T47D (cell line): Measurements from ENCODE around the gene TNFSF11.

Source experiments
- DNase-seq, 2 experiments: peaks; one replicate each; pipeline versions ENCODE4 v3.0.0 to v3.0.0-alpha.2; 2011 to 2012; ENCODE audit warnings: low read depth in 1 of 2, low spot score in 1 of 2
- JUND ChIP-seq: IDR thresholded peaks from 2 replicates; pipeline ENCODE4 v1.6.1; 2012; ENCODE audit warnings: low read depth
- in situ Hi-C: cut with HindIII; loops from 2 replicates; pipeline ENCODE4 v1.10.0; 2016; ENCODE audit warnings: low sequenced_read_pairs, low pct_unique_long_range_greater_than_20kb

The TNFSF11 gene

GRCh38 chr13:42574011-42574410, at the start of gene TNFSF11:
TNFSF11 (plus strand) TSS chr13:42574152; CDS start chr13:42574304, 152 bp downstream.
- TF ChIP-seq JUND: no peak
- DNase-seq: no peak
- in situ Hi-C loops: no loop called here

GRCh38 chr13:42524487-42525034, 49.4 kb upstream of the TNFSF11 start:
- in situ Hi-C loops: no loop called here
- TF ChIP-seq JUND: no peak
- no peak for DNase-seq

GRCh38 chr13:42525035-42525504, 48.9 kb upstream of the TNFSF11 start:
- no peak for TF ChIP-seq JUND
- peak in 1 of 2 experiments; percentile 27 for DNase-seq
- in situ Hi-C loops: no loop called here

- DNase-seq: no peak
- in situ Hi-C loops: no loop called here
- TF ChIP-seq JUND: no peak
Observed at GRCh38 chr13:42526276-42526675, 47.7 kb upstream of the TNFSF11 start.

- no peak for DNase-seq
- no peak for TF ChIP-seq JUND
- in situ Hi-C loops: no loop called here
Observed at GRCh38 chr13:42526804-42527203, 47.1 kb upstream of the TNFSF11 start.

GRCh38 chr13:42532561-42533335, 41.2 kb upstream of the TNFSF11 start:
- in situ Hi-C loops: no loop called here
- no peak for TF ChIP-seq JUND
- DNase-seq: no peak

GRCh38 chr13:42533336-42533591, 40.7 kb upstream of the TNFSF11 start:
- no peak for DNase-seq
- no peak for TF ChIP-seq JUND
- in situ Hi-C loops: no loop called here

GRCh38 chr13:42534785-42535184, 39.2 kb upstream of the TNFSF11 start:
- in situ Hi-C loops: no loop called here
- no peak for DNase-seq
- no peak for TF ChIP-seq JUND

GRCh38 chr13:42538996-42539395, 35.0 kb upstream of the TNFSF11 start:
- in situ Hi-C loops: no loop called here
- no peak for TF ChIP-seq JUND
- no peak for DNase-seq

- in situ Hi-C loops: no loop called here
- no peak for TF ChIP-seq JUND
- DNase-seq: no peak
Observed at GRCh38 chr13:42539670-42540069, 34.3 kb upstream of the TNFSF11 start.

GRCh38 chr13:42543215-42543797, 30.6 kb upstream of the TNFSF11 start:
- no peak for DNase-seq
- no peak for TF ChIP-seq JUND
- in situ Hi-C loops: no loop called here

- in situ Hi-C loops: no loop called here
- no peak for DNase-seq
- TF ChIP-seq JUND: no peak
Observed at GRCh38 chr13:42544246-42544926, 29.6 kb upstream of the TNFSF11 start.

GRCh38 chr13:42545842-42546241, 28.1 kb upstream of the TNFSF11 start:
- DNase-seq: no peak
- in situ Hi-C loops: no loop called here
- TF ChIP-seq JUND: no peak
